PC-3 (cell line): ENCODE results near the gene ZSCAN25.

ENCODE experiments used
- CTCF ChIP-seq: fragments of 300-600 bp; sonication (generic); conservative IDR thresholded peaks from 2 replicates; pipeline ENCODE4 v1.5.1; 2017; ENCODE audit warnings: antibody characterized with exemption, low read depth, mild to moderate bottlenecking, low read length
- EZH2 ChIP-seq: fragments of 300-600 bp; sonication (generic); IDR thresholded peaks from one replicate; pipeline ENCODE4 v1.6.1; 2017; ENCODE audit warnings: antibody characterized with exemption, mild to moderate bottlenecking, low read length; ENCODE audit not compliant: unreplicated experiment
- EZH2phosphoT487 ChIP-seq: fragments of 300-600 bp; sonication (generic); IDR thresholded peaks from 2 replicates; pipeline ENCODE4 v1.6.1; 2018; ENCODE audit warnings: mild to moderate bottlenecking, antibody characterized with exemption, low read length, borderline replicate concordance

DNA sequence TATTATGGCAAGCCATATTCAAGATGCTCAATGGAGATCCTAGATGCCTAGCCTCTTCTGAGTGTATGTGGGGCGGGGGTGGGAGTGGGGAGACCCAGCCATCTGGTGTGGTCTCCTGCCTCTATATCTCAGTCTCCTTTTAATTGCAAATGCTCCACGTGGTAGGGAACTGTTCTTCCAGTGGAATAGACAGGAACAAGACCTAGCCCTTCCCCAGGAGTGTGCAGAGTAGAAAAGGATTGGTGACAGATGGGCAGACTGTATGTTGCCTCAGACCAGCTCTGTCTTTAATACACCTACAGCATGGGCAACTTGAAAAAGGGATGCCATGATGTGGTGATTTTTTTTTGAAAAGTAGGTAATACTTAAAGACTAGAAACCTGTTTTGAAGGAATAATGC lies 50.4 kb downstream of the ZSCAN25 start:
- TF ChIP-seq CTCF = no peak
- no peak for TF ChIP-seq EZH2phosphoT487
- no peak for TF ChIP-seq EZH2
